GM12878 (cell line): ENCODE data around the gene FKBP8. TPM values are rescaled to one million over a fixed set of nuclear protein-coding genes. Genes with fewer than 3 reads are reported as not detected.

Source experiments
- ATAC-seq: fragments of 200-7000 bp; cut with Tn5 transposase; 3 replicates; pipeline ENCODE4 v1.9.1; 2020; ENCODE audit warnings: mild to moderate bottlenecking, moderate library complexity
- BruUV-seq: library from RNA; stranded (reverse); fragments of 400-500 nt; replicated peaks from 2 replicates; lab custom pipeline; 2021; lab: Mats Ljungman, UMichigan
- CTCF ChIA-PET: fragments of 300-600 bp; sonication (Branson Sonifier 250); formaldehyde crosslinking; extraction: SDS; loops from one replicate; lab custom pipeline; 2021; ENCODE audit warnings: inconsistent platforms; lab: Yijun Ruan, JAX
- POLR2A ChIA-PET: fragments of 350-600 bp; formaldehyde crosslinking; extraction: SDS; loops from one replicate; lab custom pipeline; 2021; ENCODE audit warnings: inconsistent platforms; lab: Charles Lee
- RAD21 ChIA-PET: fragments of 300-600 bp; sonication (Branson Sonifier 250); formaldehyde crosslinking; loops from one replicate; lab custom pipeline; 2023; ENCODE audit warnings: antibody characterized with exemption; ENCODE audit not compliant: unreplicated experiment; lab: Charles Lee
- SMC1A ChIA-PET: fragments of 300-600 bp; sonication (Branson Sonifier 250); formaldehyde crosslinking; loops from one replicate; lab custom pipeline; 2023; ENCODE audit not compliant: unreplicated experiment, uncharacterized antibody; lab: Charles Lee
- DNase-seq: peaks from one replicate; pipeline ENCODE4 v3.0.0-alpha.2; 2011; ENCODE audit warnings: low read depth, low spot score
- FAIRE-seq: peaks from 3 replicates; lab custom pipeline; 2011; peaks lifted over from hg19 to GRCh38; lab: Jason Lieb, UNC
- H2AFZ ChIP-seq: 2 replicates; pipeline ENCODE4 v1.6.0; 2011; ENCODE audit warnings: low read depth, low read length, control low read depth; ENCODE audit not compliant: control insufficient read depth
- H3K27ac ChIP-seq: 2 replicates; pipeline ENCODE4 v1.5.1; 2011; ENCODE audit warnings: control low read depth; ENCODE audit not compliant: control insufficient read depth, insufficient read depth
- H3K27me3 ChIP-seq, 2 experiments: replicated peaks in 1 of 2; 2 replicates each; pipeline versions ENCODE4 v1.6.0 to v1.6.1; 2011; ENCODE audit warnings: low read length in 1 of 2; ENCODE audit not compliant: control insufficient read depth in 2 of 2, insufficient read depth in 2 of 2
- H3K36me3 ChIP-seq, 2 experiments: 2 replicates each; pipeline ENCODE4 v1.5.1; 2011; ENCODE audit warnings: low read length in 1 of 2; ENCODE audit not compliant: control insufficient read depth in 2 of 2, insufficient read depth in 2 of 2
- H3K4me1 ChIP-seq: 2 replicates; pipeline ENCODE4 v1.6.1; 2011; ENCODE audit warnings: mild to moderate bottlenecking, low read length, moderate library complexity, mixed read lengths; ENCODE audit not compliant: control insufficient read depth, insufficient read depth
- H3K4me2 ChIP-seq: 2 replicates; pipeline ENCODE4 v1.6.0; 2011; ENCODE audit warnings: control low read depth; ENCODE audit not compliant: control insufficient read depth, insufficient read depth
- H3K4me3 ChIP-seq: fragments of 200-600 bp; sonication (generic); 2 replicates; pipeline ENCODE4 v1.5.1; 2016
- H3K79me2 ChIP-seq: 2 replicates; pipeline ENCODE4 v1.6.0; 2011; ENCODE audit warnings: low read length; ENCODE audit not compliant: control insufficient read depth, insufficient read depth
- H3K9ac ChIP-seq: 2 replicates; pipeline ENCODE4 v1.8.0; 2011; ENCODE audit warnings: low read length, control low read depth, mixed read lengths; ENCODE audit not compliant: control insufficient read depth, insufficient read depth
- H3K9me3 ChIP-seq: replicated peaks from 3 replicates; pipeline ENCODE4 v1.5.1; 2011; ENCODE audit warnings: mild to moderate bottlenecking, low read length; ENCODE audit not compliant: control insufficient read depth, insufficient read depth
- H4K20me1 ChIP-seq: 2 replicates; pipeline ENCODE4 v1.6.0; 2011; ENCODE audit not compliant: control insufficient read depth, insufficient read depth
- CREB1 ChIP-seq: IDR thresholded peaks from 2 replicates; pipeline ENCODE4 v1.6.1; 2012; ENCODE audit warnings: low read depth, mild to moderate bottlenecking, inconsistent platforms
- EGR1 ChIP-seq, 2 experiments: IDR thresholded peaks; 1 replicate in 1 of 2; 2 replicates in 1 of 2; pipeline ENCODE4 v1.6.1; 2011 to 2012; ENCODE audit warnings: low read depth in 2 of 2, low read length in 2 of 2, borderline replicate concordance in 1 of 2, mild to moderate bottlenecking in 1 of 2, moderate library complexity in 1 of 2
- FOXK2 ChIP-seq: fragments of 450-650 bp; IDR thresholded peaks from 2 replicates; pipeline ENCODE4 v1.6.1; 2017; ENCODE audit warnings: mild to moderate bottlenecking, moderate library complexity
- GATAD2B ChIP-seq: fragments of 450-650 bp; conservative IDR thresholded peaks from 2 replicates; pipeline ENCODE4 v1.6.1; 2017; ENCODE audit warnings: low read depth, mild to moderate bottlenecking, moderate library complexity
- IKZF2 ChIP-seq, 2 experiments: fragments of 450-650 bp; IDR thresholded peaks; 2 replicates each; pipeline ENCODE4 v1.6.1; 2017; ENCODE audit warnings: mild to moderate bottlenecking in 2 of 2, moderate library complexity in 2 of 2
- JUND ChIP-seq: IDR thresholded peaks from 2 replicates; pipeline ENCODE4 v1.6.1; 2012; ENCODE audit warnings: low read depth, mild to moderate bottlenecking, low read length, improper control_type of control experiment, moderate library complexity
- KDM1A ChIP-seq: fragments of 200-600 bp; sonication (generic); IDR thresholded peaks from 2 replicates; pipeline ENCODE4 v1.6.1; 2016; ENCODE audit warnings: borderline replicate concordance
- MTA2 ChIP-seq: fragments of 450-650 bp; IDR thresholded peaks from 2 replicates; pipeline ENCODE4 v1.6.1; 2016; ENCODE audit warnings: low read depth, mild to moderate bottlenecking, moderate library complexity
- NFXL1 ChIP-seq: fragments of 450-650 bp; IDR thresholded peaks from 2 replicates; pipeline ENCODE4 v1.6.1; 2017; ENCODE audit warnings: antibody characterized with exemption, mild to moderate bottlenecking, borderline replicate concordance
- NR2C1 ChIP-seq: fragments of 450-650 bp; IDR thresholded peaks from 2 replicates; pipeline ENCODE4 v1.6.1; 2017; ENCODE audit warnings: antibody characterized with exemption, mild to moderate bottlenecking, moderate library complexity
- NR2F1 ChIP-seq: fragments of 450-650 bp; conservative IDR thresholded peaks from 2 replicates; pipeline ENCODE4 v1.6.1; 2017; ENCODE audit warnings: mild to moderate bottlenecking
- RAD51 ChIP-seq: fragments of 450-650 bp; IDR thresholded peaks from 2 replicates; pipeline ENCODE4 v1.6.1; 2016; ENCODE audit warnings: moderate library complexity, mild to moderate bottlenecking, inconsistent platforms
- SUPT20H ChIP-seq: IDR thresholded peaks from 2 replicates; pipeline ENCODE4 v1.6.1; 2011; ENCODE audit warnings: low read depth, mild to moderate bottlenecking, low read length, moderate library complexity, borderline replicate concordance; ENCODE audit not compliant: control insufficient read depth
- WGBS: methylation state at CpG from one replicate; pipeline ENCODE4 v1.1.6; 2016; ENCODE audit warnings: low lambda C conversion rate; ENCODE audit not compliant: insufficient replicate concordance, insufficient coverage; ENCODE audit errors: missing lambda C conversion rate; 5-methylcytosine and 5-hydroxymethylcytosine counted together
- in situ Hi-C: fragments of 300-500 bp; cut with MboI; formaldehyde crosslinking; loops from 9 replicates; pipeline ENCODE4 v1.14.3; 2018; ENCODE audit warnings: mixed read lengths
- intact Hi-C: fragments of 100-400 bp; cut with micrococcal nuclease; formaldehyde crosslinking; loops from one replicate; pipeline ENCODE4 v1.14.2; 2022; ENCODE audit not compliant: unreplicated experiment
- polyA plus RNA-seq, 11 experiments: library from polyadenylated mRNA; depleted of rRNA in 4 of 11; unstranded in 6 of 11; stranded (reverse) in 5 of 11; fragments of >200 nt; fragmentation: Nextera tagmentation in 4 of 11; fragmentation: Illumina TruSeq in 1 of 11; extraction: Ambion mirVana in 4 of 11; extraction: Trizol in 1 of 11; gene quantifications; 1 replicate in 1 of 11; 2 replicates in 10 of 11; pipeline versions ENCODE4 v1.2.1 to v1.2.3, GENCODE V29; 2011 to 2016; ENCODE audit warnings: inconsistent platforms in 2 of 11, missing spikeins in 2 of 11, low read depth in 1 of 11
- total RNA-seq, 4 experiments: library from RNA; depleted of rRNA in 3 of 4; stranded (reverse); fragments of >200 nt in 3 of 4; fragmentation: Illumina TruSeq in 1 of 4; extraction: Trizol in 1 of 4; gene quantifications; 2 replicates each; pipeline versions ENCODE4 v1.2.1 to v1.2.3, GENCODE V29; 2013 to 2021
- TF ChIP-seq, protein P1 (sequence below): IDR thresholded peaks from 2 replicates; pipeline ENCODE4 v1.6.1; 2012; ENCODE audit warnings: low read depth, low read length, improper control_type of control experiment
- TF ChIP-seq, protein P2 (sequence below): IDR thresholded peaks from 2 replicates; pipeline ENCODE4 v1.6.1; 2011; ENCODE audit warnings: borderline replicate concordance, low read depth, mild to moderate bottlenecking, moderate library complexity, low read length; ENCODE audit not compliant: insufficient read depth, poor library complexity, severe bottlenecking

The FKBP8 gene
- total and polyA plus RNA-seq, 10 of the 15 experiments (the other 5 are each of a cell fraction or from before 2014, with no cell fraction given) = 0.13 to 205 (median 95.4) TPM

DNA sequence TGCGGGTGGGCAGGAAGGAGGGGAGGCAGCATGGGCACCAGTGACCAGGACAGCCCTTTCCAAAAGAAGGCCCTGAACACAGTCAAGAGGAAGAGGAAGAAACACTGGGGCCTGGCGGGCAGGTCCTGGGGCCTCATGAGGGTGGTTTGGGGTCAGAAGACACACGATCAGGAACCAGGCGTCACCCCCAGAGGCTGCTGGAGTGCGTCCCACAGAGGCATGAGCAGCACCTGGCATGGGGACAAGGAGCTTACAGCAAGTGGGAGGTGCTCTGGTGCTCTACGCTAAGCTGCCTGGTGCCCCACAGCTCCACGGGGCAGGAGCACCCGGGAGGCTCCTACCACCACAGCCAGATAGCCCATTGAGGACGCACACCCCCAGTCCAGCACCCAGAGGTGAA, 41.5 kb downstream of the FKBP8 start:
- Histone ChIP-seq H3K4me2 (no peak overlapping the region), H3K4me3 (no peak overlapping the region), H3K27ac (no peak overlapping the region), H3K79me2 (peaks cover 84% of the 10 kb centered on the region), H4K20me1 (peaks cover 23% of the 10 kb centered on the region), H3K9me3 (no peaks in the 10 kb centered on the region), H3K36me3 (peaks cover 1 to 2% of the 10 kb centered on the region in 2 experiments; a peak in 3 of 4 replicates), H3K4me1 (peaks cover 46% of the 10 kb centered on the region), H3K27me3 (no peaks in the 10 kb centered on the region), H2AFZ (no peak overlapping the region), H3K9ac (no peak overlapping the region)
- no peak for ATAC-seq
- TF ChIP-seq NR2C1 = no peak
- no peak for TF ChIP-seq SUPT20H
- TF ChIP-seq MTA2 = no peak
- no peak for TF ChIP-seq NR2F1
- no peak for TF ChIP-seq JUND
- no peak for TF ChIP-seq EGR1 (IDR thresholded peaks at IDR 0.05; ENCODE audit: borderline replicate concordance in 1 of 2, low read depth in 2 of 2, low read length in 2 of 2)
- TF ChIP-seq GATAD2B = no peak
- TF ChIP-seq IKZF2 (IDR thresholded peaks at IDR 0.05) = no peak
- no peak for TF ChIP-seq RAD51
- TF ChIP-seq, protein P1, sequence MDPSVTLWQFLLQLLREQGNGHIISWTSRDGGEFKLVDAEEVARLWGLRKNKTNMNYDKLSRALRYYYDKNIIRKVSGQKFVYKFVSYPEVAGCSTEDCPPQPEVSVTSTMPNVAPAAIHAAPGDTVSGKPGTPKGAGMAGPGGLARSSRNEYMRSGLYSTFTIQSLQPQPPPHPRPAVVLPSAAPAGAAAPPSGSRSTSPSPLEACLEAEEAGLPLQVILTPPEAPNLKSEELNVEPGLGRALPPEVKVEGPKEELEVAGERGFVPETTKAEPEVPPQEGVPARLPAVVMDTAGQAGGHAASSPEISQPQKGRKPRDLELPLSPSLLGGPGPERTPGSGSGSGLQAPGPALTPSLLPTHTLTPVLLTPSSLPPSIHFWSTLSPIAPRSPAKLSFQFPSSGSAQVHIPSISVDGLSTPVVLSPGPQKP = no peak
- TF ChIP-seq NFXL1 = no peak
- no peak for TF ChIP-seq CREB1
- TF ChIP-seq, protein P2, sequence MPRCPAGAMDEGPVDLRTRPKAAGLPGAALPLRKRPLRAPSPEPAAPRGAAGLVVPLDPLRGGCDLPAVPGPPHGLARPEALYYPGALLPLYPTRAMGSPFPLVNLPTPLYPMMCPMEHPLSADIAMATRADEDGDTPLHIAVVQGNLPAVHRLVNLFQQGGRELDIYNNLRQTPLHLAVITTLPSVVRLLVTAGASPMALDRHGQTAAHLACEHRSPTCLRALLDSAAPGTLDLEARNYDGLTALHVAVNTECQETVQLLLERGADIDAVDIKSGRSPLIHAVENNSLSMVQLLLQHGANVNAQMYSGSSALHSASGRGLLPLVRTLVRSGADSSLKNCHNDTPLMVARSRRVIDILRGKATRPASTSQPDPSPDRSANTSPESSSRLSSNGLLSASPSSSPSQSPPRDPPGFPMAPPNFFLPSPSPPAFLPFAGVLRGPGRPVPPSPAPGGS = no peak
- no peak for TF ChIP-seq FOXK2
- TF ChIP-seq KDM1A = no peak
- intact Hi-C loops (no loop called here), in situ Hi-C loops (no loop called here)
- ChIA-PET RAD21 (no interaction called here), CTCF (no interaction called here), POLR2A (no interaction called here), SMC1A (no interaction called here)
- FAIRE-seq = no peak
- 70% methylated on average over 9 of the region's 9 CpGs for WGBS
- DNase-seq = no peak
- no TSS peak for BruUV-seq
